ENCODE measurements around the gene VARS1. TPM values are rescaled to one million over a fixed set of nuclear protein-coding genes. Genes with fewer than 3 reads are reported as not detected.

VARS1 gene
- total and polyA plus RNA-seq, 2 of the 4 experiments (the other 2 are of a cell fraction), result 41.2 to 42.0 TPM

DNA sequence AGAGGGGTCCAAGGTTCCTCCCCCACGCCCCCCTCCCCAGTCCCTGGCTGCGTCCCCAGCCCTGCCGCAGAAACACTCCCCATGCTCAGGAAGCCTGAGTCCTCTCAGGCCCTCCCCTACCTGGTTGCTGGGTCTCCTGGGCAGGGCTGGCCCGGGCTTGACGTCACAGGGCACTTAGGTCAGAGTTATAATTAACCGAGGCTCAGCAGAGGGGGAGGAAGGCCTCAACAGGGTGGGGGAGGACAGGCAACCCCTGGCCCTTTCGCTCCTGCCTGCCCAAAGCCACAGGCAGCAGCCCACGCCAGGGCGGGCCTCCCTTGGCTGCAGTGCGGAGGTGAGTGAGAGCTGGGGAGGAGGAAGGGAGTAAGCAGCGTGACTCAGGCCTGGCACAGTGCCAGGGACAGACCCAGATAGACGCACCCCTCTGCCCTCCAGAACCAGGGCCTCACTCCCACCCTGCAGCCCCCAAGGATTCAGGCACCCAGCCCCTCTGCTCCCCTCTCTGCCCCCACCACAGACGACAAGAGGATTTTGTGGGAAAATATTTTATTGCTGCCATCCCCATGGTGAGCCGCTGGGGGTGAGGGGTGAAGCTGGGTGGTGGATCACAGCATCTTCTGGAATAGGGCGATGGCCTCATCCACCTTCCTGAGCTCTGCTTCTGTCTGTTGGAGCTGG lies 18.4 kb downstream of the VARS1 start, which contains the start of gene VWA7 (continued):
- TF ChIP-seq, protein P1, sequence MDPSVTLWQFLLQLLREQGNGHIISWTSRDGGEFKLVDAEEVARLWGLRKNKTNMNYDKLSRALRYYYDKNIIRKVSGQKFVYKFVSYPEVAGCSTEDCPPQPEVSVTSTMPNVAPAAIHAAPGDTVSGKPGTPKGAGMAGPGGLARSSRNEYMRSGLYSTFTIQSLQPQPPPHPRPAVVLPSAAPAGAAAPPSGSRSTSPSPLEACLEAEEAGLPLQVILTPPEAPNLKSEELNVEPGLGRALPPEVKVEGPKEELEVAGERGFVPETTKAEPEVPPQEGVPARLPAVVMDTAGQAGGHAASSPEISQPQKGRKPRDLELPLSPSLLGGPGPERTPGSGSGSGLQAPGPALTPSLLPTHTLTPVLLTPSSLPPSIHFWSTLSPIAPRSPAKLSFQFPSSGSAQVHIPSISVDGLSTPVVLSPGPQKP (IDR thresholded peaks at IDR 0.05; ENCODE audit: borderline replicate concordance, low read depth, low read length), result no peak

- 0 out of 2 replicates have a peak overlapping the region, but pooled peaks have one; percentile 59 for H3K14ac ChIP-seq (replicated peaks; ENCODE audit: low read depth, low read length)
- H2AK5ac ChIP-seq (ENCODE audit: low read depth, low read length), result peak overlapping the region; percentile 43
- peaks cover 10% of the 10 kb centered on the region for H3K4me1 ChIP-seq (ENCODE audit: control insufficient read depth, insufficient read depth, low read length)
- TF ChIP-seq RFX5 (IDR thresholded peaks at IDR 0.05; ENCODE audit: low read depth, low read length), result no peak
- TF ChIP-seq, protein P2, sequence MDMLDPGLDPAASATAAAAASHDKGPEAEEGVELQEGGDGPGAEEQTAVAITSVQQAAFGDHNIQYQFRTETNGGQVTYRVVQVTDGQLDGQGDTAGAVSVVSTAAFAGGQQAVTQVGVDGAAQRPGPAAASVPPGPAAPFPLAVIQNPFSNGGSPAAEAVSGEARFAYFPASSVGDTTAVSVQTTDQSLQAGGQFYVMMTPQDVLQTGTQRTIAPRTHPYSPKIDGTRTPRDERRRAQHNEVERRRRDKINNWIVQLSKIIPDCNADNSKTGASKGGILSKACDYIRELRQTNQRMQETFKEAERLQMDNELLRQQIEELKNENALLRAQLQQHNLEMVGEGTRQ (IDR thresholded peaks at IDR 0.05; ENCODE audit: low read depth, low read length), result no peak
- ATAC-seq (ENCODE audit: low read depth), result 0 out of 2 replicates have a peak, but pooled peaks have one; percentile 6
- H3K56ac ChIP-seq (ENCODE audit: extremely low read depth, insufficient read depth, low read length), result no peak overlapping the region
- POLR2A ChIA-PET (ENCODE audit: unreplicated experiment), result no interaction called here
- no peak overlapping the region for H2BK15ac ChIP-seq (ENCODE audit: low read depth, low read length)
- H3K36me3 ChIP-seq (ENCODE audit: control insufficient read depth, insufficient read depth, low read length), result peaks cover 34% of the 10 kb centered on the region
- H3K23ac ChIP-seq (ENCODE audit: low read depth, low read length), result no peak overlapping the region
- H3K4me3 ChIP-seq (ENCODE audit: insufficient read depth, low read depth, low read length), result no peak overlapping the region
- H4K5ac ChIP-seq (ENCODE audit: low read depth, low read length), result no peak overlapping the region
- no peaks in the 10 kb centered on the region for H3K9me3 ChIP-seq (ENCODE audit: control insufficient read depth, insufficient read depth, low read length)
- H3K18ac ChIP-seq (ENCODE audit: low read depth, low read length), result no peak overlapping the region
- H4K8ac ChIP-seq (ENCODE audit: low read depth in 2 of 2, low read length in 2 of 2), result peak overlapping the region in 1 of 2 experiments; percentile 75; a peak in 1 of 4 replicates
- no peaks in the 10 kb centered on the region for H4K20me1 ChIP-seq (ENCODE audit: insufficient read depth, low read length)
- in situ Hi-C loops (cut with MboI; ENCODE audit: low sequenced_read_pairs), result no loop called here
- H3K4ac ChIP-seq (ENCODE audit: low read depth, low read length), result peak overlapping the region; percentile 73
- H2BK120ac ChIP-seq (ENCODE audit: low read depth, low read length), result no peak overlapping the region
- H3K9me1 ChIP-seq (ENCODE audit: insufficient read depth, low read length), result 0 out of 2 replicates have a peak, but pooled peaks cover 8% of the 10 kb centered on the region
- H4K91ac ChIP-seq (ENCODE audit: insufficient read depth, low read depth, low read length), result no peak overlapping the region; the same call in 1 of the 2 replicates
- peak overlapping the region; percentile 96 for H2AK9ac ChIP-seq (replicated peaks; ENCODE audit: low read depth, low read length, poor library complexity)
- H3K9ac ChIP-seq (ENCODE audit: low read depth, low read length), result no peak overlapping the region
- no peak overlapping the region for H2BK20ac ChIP-seq (ENCODE audit: low read depth, low read length)
- H2BK5ac ChIP-seq (ENCODE audit: low read depth, low read length, poor library complexity, severe bottlenecking), result no peak overlapping the region
- H3K27ac ChIP-seq (ENCODE audit: insufficient read depth, low read length), result no peak overlapping the region
- dilution Hi-C loops (cut with HindIII; ENCODE audit: low sequenced_read_pairs, unreplicated experiment), result no loop called here
- no peak for DNase-seq
- BruUV-seq (replicated peaks), result no TSS peak
- no peak overlapping the region for H3K4me2 ChIP-seq (ENCODE audit: low read depth, low read length)
- peak overlapping the region; percentile 83 for H2AFZ ChIP-seq (replicated peaks; ENCODE audit: low read length, poor library complexity)
- no peaks in the 10 kb centered on the region for H3K27me3 ChIP-seq (ENCODE audit: control insufficient read depth, insufficient read depth, low read length)
- CTCF ChIA-PET, result no interaction called here
- WGBS, 2 experiments (ENCODE audit: extremely low coverage in 2 of 2, insufficient read length in 1 of 2), result 68% methylated on average over 9 of the region's 14 CpGs; no CpG with 5 or more reads in 1 of the 2 experiments
- intact Hi-C loops (cut with micrococcal nuclease), result no loop called here
- H3K79me1 ChIP-seq (ENCODE audit: low read depth in 1 of 2, low read length in 2 of 2), result 0 out of 4 replicates have a peak, but pooled peaks cover 0 to 2% of the 10 kb centered on the region in 2 experiments
Measured at GRCh38 chr6:31776485-31776988, 19.0 kb downstream of the VARS1 start.

All from IMR-90 (cell line).